H1 (cell line): ENCODE data around the gene DXO. TPM values are rescaled to one million over a fixed set of nuclear protein-coding genes. Genes with fewer than 3 reads are reported as not detected.

Experiments used
- BRCA1 ChIP-seq: IDR thresholded peaks from 2 replicates; pipeline ENCODE4 v1.6.1; 2012; ENCODE audit warnings: low read depth, low read length, improper control_type of control experiment
- CHD2 ChIP-seq: IDR thresholded peaks from 2 replicates; pipeline ENCODE4 v1.6.1; 2012; ENCODE audit warnings: low read length, improper control_type of control experiment
- EGR1 ChIP-seq: IDR thresholded peaks from 2 replicates; pipeline ENCODE4 v1.6.1; 2011; ENCODE audit warnings: low read depth, low read length, borderline replicate concordance
- POLR2A ChIP-seq, 2 experiments: IDR thresholded peaks; 1 replicate in 1 of 2; 2 replicates in 1 of 2; pipeline ENCODE4 v1.6.1; 2011; ENCODE audit warnings: low read depth in 2 of 2, low read length in 2 of 2, mild to moderate bottlenecking in 2 of 2; ENCODE audit errors: control extremely low read depth in 1 of 2
- POU5F1 ChIP-seq: IDR thresholded peaks from 2 replicates; pipeline ENCODE4 v1.6.1; 2011; ENCODE audit warnings: low read depth, mild to moderate bottlenecking, low read length, moderate library complexity
- RFX5 ChIP-seq: IDR thresholded peaks from 2 replicates; pipeline ENCODE4 v1.6.1; 2011; ENCODE audit warnings: low read depth, low read length, improper control_type of control experiment, borderline replicate concordance
- polyA plus RNA-seq, 7 experiments: library from polyadenylated mRNA; depleted of rRNA in 3 of 7; stranded (reverse) in 5 of 7; unstranded in 2 of 7; fragments of >200 nt in 5 of 7; fragments of 200-250 nt in 2 of 7; gene quantifications; 1 replicate in 5 of 7; 2 replicates in 1 of 7; 4 replicates in 1 of 7; pipeline versions ENCODE4 v1.2.1 to v1.2.3, GENCODE V29; 2011 to 2013; ENCODE audit warnings: missing spikeins in 2 of 7, mixed read lengths in 2 of 7
- total RNA-seq: library from RNA; stranded (reverse); fragmentation: NEBNext Ultra II Directional; extraction: Animal tissue kit (Norgen Biotek cat#: 25700); gene quantifications from 2 replicates; pipeline ENCODE4 v1.2.1, GENCODE V29; 2021
- TF ChIP-seq, protein P1 (sequence below): IDR thresholded peaks from 2 replicates; pipeline ENCODE4 v1.6.1; 2012; ENCODE audit warnings: low read length, inconsistent platforms

DXO gene
- total and polyA plus RNA-seq, 2 of the 8 experiments (the other 6 are each of a cell fraction or from before 2014, with no cell fraction given), result 14.7 to 23.9 TPM

DNA sequence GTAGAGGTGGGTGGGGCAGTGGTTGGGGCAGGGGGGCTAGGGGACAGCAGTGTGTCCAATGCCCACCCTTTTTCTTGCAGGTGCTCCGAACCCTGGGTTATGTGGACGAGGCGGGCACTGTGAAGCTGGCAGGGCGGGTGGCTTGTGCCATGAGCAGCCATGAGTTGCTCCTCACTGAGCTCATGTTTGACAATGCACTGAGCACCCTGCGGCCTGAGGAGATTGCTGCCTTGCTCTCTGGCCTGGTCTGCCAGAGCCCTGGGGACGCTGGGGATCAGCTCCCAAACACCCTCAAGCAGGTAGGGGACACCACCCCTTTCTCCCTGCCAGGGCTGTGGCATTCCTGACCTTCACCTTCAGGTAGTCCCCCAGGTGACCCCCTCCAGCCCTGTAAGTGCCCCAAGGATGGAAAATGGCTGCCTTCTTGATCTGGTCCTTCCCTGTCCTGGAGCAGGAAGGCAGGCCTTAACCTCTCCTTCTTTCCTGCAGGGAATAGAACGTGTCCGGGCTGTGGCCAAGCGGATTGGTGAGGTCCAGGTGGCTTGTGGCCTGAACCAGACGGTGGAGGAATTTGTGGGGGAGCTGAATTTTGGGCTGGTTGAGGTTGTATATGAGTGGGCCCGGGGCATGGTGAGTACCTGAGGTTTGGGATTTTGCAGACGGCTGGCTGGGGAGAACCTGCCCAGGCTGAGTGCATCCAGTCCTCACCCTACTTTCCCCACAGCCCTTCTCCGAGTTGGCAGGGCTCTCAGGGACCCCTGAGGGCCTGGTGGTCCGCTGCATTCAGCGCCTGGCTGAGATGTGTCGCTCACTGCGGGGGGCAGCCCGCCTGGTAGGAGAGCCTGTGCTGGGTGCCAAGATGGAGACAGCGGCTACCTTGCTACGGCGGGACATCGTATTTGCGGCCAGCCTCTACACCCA is 2.9 kb downstream of the DXO start (continued):
- TF ChIP-seq POU5F1 (no peak), EGR1 (no peak), RFX5 (no peak), CHD2 (no peak), BRCA1 (no peak), POLR2A (IDR thresholded peaks at IDR 0.05; ENCODE audit: control extremely low read depth in 1 of 2, low read depth in 2 of 2, low read length in 2 of 2) (no peak)
- TF ChIP-seq, protein P1, sequence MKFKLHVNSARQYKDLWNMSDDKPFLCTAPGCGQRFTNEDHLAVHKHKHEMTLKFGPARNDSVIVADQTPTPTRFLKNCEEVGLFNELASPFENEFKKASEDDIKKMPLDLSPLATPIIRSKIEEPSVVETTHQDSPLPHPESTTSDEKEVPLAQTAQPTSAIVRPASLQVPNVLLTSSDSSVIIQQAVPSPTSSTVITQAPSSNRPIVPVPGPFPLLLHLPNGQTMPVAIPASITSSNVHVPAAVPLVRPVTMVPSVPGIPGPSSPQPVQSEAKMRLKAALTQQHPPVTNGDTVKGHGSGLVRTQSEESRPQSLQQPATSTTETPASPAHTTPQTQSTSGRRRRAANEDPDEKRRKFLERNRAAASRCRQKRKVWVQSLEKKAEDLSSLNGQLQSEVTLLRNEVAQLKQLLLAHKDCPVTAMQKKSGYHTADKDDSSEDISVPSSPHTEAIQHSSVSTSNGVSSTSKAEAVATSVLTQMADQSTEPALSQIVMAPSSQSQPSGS, result no peak
- TF ChIP-seq, all 59 proteins: peak for 0
